Measurements from ENCODE around the gene KAZN.

GRCh38 chr1:15043934-15044333 lies 445.4 kb downstream of the KAZN start:
- TF ChIP-seq CTCF (IDR thresholded peaks at IDR 0.05; ENCODE audit: control extremely low read depth in 1 of 3, insufficient read depth in 1 of 3, low read depth in 1 of 3, low read length in 3 of 3) (no peak), EP300 (IDR thresholded peaks at IDR 0.05; ENCODE audit: borderline replicate concordance in 1 of 2, low read depth in 2 of 2, low read length in 2 of 2) (no peak), RBBP5 (IDR thresholded peaks at IDR 0.05; ENCODE audit: borderline replicate concordance, low read depth, low read length) (no peak), POLR2A (IDR thresholded peaks at IDR 0.05; ENCODE audit: control extremely low read depth in 1 of 2, low read depth in 2 of 2, low read length in 2 of 2) (no peak), EZH2 (IDR thresholded peaks at IDR 0.05; ENCODE audit: low read depth, low read length, severe bottlenecking) (no peak), POLR2AphosphoS5 (IDR thresholded peaks at IDR 0.05; ENCODE audit: low read depth, low read length) (no peak), HDAC2 (IDR thresholded peaks at IDR 0.05; ENCODE audit: borderline replicate concordance in 1 of 2, low read depth in 2 of 2, low read length in 2 of 2) (no peak), YY1 (IDR thresholded peaks at IDR 0.05; ENCODE audit: low read depth, low read length) (no peak), CREB1 (IDR thresholded peaks at IDR 0.05) (no peak), TAF7 (optimal IDR thresholded peaks at IDR 0.05; ENCODE audit: borderline replicate concordance, low read depth, low read length) (no peak)
